Fibroblast of the conjunctiva (primary cell): Measurements from ENCODE around the gene ZNF768.

ENCODE experiments used
- DNase-seq: peaks from one replicate; pipeline ENCODE4 v3.0.0-alpha.2; 2010; ENCODE audit warnings: low read depth

ZNF768 gene

GRCh38 chr16:30526137-30526822, at the start of gene ZNF768:
ZNF768 (minus strand) TSS chr16:30526566; CDS start chr16:30526413, 153 bp downstream.
- no peak for DNase-seq

DNA sequence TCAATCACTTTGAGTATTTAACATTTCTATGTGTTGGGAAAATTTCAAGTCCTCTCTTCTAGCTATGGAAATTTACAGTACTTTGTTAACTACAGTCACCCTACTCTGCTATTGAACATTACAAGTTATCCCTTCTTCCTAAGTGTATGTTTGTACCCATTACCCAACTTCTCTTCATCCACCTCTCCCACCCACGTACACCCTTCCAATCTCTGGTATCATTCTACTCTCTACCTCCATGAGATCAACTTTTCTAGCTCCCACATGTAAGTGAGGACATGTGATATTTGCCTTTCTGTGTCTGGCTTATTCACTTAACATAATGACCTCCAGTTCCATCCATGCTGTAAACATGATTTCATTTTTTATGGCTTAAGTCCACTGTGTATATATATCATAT, 48.3 kb upstream of the ZNF768 start:
- no peak for DNase-seq

- peak; percentile 97 for DNase-seq
Measured at GRCh38 chr16:30571445-30572322, 45.3 kb upstream of the ZNF768 start, which contains the start of gene ZNF688. ZNF688 (minus strand) TSS chr16:30571714; CDS start chr16:30571629, 85 bp downstream.

GRCh38 chr16:30570636-30571444, 44.5 kb upstream of the ZNF768 start:
- no peak for DNase-seq

DNA sequence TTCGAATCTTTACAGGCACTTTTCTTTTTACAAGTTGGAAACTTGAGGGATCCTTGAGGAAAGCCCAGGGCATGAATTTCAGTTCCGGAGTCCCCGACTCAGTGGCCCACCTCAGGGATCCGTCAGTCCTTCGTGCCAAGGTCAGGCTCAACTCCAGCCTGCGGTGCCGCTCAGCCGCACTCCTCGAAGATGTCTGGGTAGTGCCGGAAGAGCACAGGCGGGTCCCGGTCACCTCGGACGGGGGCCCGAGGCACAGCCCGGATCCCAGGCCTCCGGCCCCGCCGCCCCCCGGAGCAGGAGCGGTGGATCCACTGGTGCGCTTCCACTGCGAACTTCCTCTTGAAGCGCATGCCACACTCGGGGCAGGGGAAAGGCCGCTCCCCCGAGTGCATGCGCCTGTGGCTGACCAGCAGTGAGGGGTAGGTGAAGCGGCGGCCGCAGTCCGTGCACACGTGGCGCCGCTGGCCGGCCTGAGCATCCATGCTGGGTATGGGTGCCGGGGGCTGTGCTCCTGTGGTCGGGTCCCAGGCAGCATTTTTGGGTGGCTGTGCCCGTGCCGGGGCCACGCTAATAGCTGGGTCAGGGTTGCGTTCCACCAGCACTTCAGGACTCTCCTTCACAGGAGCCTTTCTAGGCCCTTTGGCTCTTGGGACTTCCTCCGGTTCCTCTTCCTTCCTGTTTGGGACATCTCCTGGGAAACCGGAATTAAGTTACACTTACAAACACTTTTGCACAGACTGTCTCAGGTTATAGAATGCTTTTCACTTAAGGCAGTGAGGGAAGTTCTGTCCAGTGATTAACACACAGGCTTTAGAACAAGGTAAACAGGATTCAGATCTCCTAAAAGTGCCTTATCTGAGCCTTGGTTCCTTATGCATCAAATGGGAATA, 43.6 kb upstream of the ZNF768 start:
- no peak for DNase-seq

DNA sequence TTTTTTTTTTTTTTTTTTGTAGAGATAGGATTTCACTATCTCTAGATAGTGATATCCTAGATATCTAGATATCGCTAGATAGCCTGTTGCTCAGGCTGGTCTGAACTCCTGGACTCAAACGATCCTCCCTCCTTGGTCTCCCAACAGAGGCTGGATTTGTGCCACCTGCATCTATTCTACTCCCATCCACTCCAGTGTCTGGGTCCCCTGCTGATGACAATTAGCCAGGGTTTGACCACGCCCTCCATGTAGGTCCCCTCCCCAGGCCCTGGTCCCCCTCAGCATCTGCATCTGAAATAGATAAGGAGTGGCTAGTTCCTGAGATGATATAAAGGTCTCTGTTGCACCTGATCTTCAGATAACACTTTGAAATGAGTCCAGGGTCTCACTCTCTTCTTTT, 42.9 kb upstream of the ZNF768 start:
- no peak for DNase-seq

DNA sequence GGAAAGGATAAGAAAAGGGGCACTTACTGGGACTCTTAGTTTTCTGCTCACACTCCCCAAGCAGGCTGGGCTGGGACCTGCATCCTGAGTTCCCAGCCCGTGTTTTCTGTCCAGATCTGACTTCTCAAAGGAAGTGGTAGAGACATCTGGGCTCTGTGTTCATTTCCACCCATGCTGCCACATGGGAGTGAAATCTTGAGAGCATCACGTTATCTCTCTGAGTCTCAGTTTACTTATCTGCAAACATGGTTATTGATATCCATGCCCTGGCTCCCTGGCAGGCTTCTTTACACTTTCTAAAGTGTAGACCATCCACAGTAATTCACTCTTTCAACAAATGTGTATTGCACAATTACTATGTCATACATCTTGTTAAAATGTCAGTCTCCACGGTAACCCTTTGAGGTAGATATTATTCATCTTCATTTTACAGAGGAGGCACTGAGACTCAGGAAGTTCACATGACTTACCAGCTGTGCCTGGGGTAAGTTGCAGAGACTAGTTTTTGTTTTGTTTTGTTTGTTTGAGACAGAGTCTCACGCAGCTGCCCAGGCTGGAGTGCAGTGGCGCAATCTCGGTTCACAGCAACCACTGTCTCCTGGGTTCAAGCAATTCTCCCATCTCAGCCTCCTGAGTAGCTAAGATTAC, 41.7 kb upstream of the ZNF768 start:
- DNase-seq, result peak; percentile 51

- DNase-seq, result no peak
Measured at GRCh38 chr16:30567160-30567990, 41.0 kb upstream of the ZNF768 start.

- no peak for DNase-seq
Measured at GRCh38 chr16:30566531-30566930, 40.2 kb upstream of the ZNF768 start.

- DNase-seq, result no peak
Measured at GRCh38 chr16:30565984-30566383, 39.6 kb upstream of the ZNF768 start.

DNA sequence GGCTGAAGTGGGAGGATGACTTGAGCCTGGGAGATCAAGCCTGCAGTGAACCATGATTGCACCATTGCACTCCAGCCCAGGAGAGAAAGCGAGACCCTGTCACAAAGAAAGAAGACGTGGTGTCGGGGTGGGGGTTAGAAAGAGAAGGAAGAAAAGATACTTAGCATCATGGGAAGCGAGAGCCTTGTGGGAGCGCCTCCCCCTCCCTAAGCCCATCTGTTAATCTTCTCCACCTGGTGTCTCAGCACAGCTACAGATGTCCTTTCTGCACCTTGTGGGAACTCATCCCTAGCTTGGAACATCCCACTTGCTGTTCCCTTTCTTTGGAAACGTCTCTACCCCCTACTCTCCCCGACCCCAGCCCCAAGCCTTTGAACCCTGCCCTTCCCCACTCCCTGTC, 39.2 kb upstream of the ZNF768 start:
- DNase-seq, result no peak

DNA sequence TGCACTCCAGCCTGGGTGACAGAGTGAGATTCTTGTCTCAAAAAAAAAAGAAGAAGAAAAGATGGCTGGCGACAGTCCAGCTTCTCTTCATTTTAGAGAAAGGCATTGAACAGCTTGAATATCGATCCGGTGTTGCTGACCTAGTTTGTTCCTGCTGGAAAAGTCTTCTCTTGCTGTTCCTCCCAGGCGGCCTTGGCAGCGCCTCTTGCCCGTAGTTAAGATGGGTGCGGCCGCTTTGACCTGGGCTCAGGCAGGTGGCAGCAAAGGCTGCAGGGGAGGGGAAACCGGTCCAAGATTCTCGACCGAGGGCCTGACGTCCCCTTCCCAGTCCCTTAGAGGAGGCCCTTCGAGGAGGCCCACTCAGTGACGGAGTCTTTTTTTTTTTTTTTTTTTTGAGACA, 35.7 kb upstream of the ZNF768 start:
- DNase-seq, result no peak

DNA sequence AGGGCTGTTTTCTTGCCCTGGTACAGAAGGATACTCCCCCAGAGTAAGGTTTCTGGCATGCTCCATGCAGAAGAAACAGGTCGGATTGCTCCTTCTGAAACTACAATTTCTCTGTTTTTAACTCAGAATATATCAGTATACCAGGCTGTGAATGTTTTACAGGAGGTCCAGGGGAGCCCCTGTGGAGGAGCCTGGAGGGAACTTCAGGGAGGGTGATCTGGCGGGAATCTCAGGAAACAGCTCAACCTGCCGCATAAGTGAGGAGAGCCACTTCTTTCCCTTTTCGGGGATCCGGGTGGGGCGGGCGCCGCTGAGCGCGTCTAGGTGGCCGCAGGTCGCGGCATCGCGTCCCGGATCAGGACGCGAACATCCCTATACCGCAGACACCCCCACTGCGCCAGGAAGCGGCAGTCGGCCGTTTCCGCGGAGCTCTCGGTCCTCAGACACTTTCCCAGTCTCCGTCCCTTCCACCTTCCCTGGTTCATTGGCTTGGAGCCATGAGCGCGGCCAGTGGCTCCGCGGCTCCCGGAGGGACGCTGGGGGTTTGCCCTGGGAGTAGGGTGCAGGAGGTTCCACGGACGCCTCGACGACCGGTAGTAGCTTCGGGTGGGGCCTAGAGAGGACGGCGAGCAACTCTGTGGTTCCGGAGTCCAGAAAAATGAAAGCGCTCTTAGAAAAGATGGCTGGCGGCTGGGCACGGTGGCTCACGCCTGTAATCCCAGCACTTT, 34.9 kb upstream of the ZNF768 start:
- no peak for DNase-seq

GRCh38 chr16:30559690-30560089, 33.3 kb upstream of the ZNF768 start:
- no peak for DNase-seq

- no peak for DNase-seq
Measured at GRCh38 chr16:30558789-30559377, 32.5 kb upstream of the ZNF768 start.

DNA sequence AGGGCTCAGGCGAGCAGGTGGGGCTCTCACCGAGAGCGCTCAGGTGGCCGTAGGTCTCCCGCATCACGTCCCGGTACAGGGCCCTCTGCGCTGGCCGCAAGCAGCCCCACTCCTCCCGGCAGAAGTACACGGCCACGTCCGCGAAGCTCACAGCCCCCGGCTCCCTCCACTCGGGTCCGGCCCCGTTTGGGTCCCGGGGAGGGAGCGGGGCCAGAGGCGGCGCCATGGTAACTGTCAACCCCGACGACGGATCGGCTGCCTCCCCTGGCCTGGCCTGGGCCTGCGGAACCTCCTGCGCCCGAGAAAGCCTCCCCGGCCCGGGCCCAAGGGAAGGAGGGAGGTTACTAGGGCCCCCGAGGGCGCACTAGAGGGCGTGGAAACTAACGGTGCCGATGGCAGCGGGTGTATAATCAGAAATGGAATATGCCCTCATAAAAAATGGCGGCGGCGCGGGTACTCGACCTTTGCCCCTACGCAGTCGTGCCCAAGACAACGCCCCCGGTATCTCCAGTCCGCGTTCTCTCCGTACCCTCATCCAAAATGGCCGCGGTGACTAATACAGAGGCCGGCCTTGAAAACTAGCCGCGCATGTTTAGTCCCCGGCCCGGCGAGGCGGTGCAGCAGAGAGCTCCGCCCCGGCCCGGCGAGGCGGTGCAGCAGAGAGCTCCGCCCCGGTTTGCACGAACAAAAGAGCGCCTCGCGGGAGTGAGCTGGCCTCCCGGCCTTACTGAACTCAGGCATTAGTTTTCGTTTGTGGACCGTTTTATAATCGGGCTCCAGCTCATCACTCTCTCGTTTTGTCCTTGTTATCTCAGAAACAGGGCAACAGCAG, 31.8 kb upstream of the ZNF768 start, which contains the start of gene ZNF764:
ZNF764 (minus strand) TSS at position 418 of the 832 bp plus-strand sequence; CDS start at position 226, 192 bp downstream.
- DNase-seq, result peak; percentile 95

DNA sequence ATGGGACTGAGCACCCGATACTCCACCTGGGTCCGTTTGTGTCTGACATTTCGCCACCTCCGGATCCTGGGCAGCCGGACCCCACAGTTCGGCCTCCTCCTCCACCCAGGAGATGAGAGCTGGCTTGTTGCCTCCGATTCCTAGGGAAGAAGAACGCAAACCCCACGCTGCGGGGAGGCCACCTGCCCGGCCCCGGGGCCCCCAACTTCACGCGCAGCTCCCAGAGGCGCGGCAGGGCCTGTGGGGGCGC, 31.3 kb upstream of the ZNF768 start:
- DNase-seq, result no peak

- DNase-seq, result no peak
Measured at GRCh38 chr16:30556125-30556473, 29.7 kb upstream of the ZNF768 start.
